Esophagus muscularis mucosa (tissue), 4 donors: Measurements from ENCODE around the gene CFAP99. TPM values are rescaled to one million over a fixed set of nuclear protein-coding genes. Genes with fewer than 3 reads are reported as not detected.

Source experiments
- DNase-seq: peaks from one replicate; pipeline ENCODE4 v3.0.0-alpha.2; 2017; ENCODE audit errors: extremely low spot score
- H3K27ac ChIP-seq, 4 donors: fragments of 200-600 bp; sonication (generic); replicated peaks in 1 of 4; 1 replicate in 3 of 4; 2 replicates in 1 of 4; pipeline ENCODE4 v1.5.1; 2016 to 2019; ENCODE audit warnings: mild to moderate bottlenecking in 1 of 4
- H3K27me3 ChIP-seq, 4 donors: fragments of 200-600 bp; sonication (generic); one replicate each; pipeline versions ENCODE4 v1.5.1 to v1.6.0; 2016 to 2019
- H3K36me3 ChIP-seq, 4 donors: fragments of 200-600 bp; sonication (generic); one replicate each; pipeline ENCODE4 v1.5.1; 2016 to 2019
- H3K4me1 ChIP-seq, 4 donors: fragments of 200-600 bp; sonication (generic); one replicate each; pipeline ENCODE4 v1.5.1; 2016 to 2019
- H3K4me3 ChIP-seq, 4 donors: fragments of 200-600 bp; sonication (generic); 1 replicate in 2 of 4; 2 replicates in 2 of 4; pipeline ENCODE4 v1.5.1; 2016 to 2019; ENCODE audit warnings: mild to moderate bottlenecking in 4 of 4, moderate library complexity in 1 of 4
- H3K9me3 ChIP-seq, 4 donors: fragments of 200-600 bp; sonication (generic); 1 replicate in 3 of 4; 2 replicates in 1 of 4; pipeline ENCODE4 v1.5.1; 2016 to 2019
- EP300 ChIP-seq: sonication (generic); formaldehyde crosslinking; IDR thresholded peaks from one replicate; pipeline ENCODE4 v1.6.1; 2017; ENCODE audit warnings: antibody characterized with exemption
- POLR2A ChIP-seq: fragments of 450-650 bp; IDR thresholded peaks from one replicate; pipeline ENCODE4 v1.6.1; 2017; ENCODE audit warnings: antibody characterized with exemption, moderate library complexity, mild to moderate bottlenecking, low read depth
- POLR2AphosphoS5 ChIP-seq, 2 donors: sonication (generic); formaldehyde crosslinking; IDR thresholded peaks; one replicate each; pipeline ENCODE4 v1.6.1; 2017; ENCODE audit warnings: antibody characterized with exemption in 2 of 2
- WGBS: methylation state at CpG from one replicate; pipeline ENCODE4 v1.1.5; 2018; 5-methylcytosine and 5-hydroxymethylcytosine counted together
- intact Hi-C: fragments of 100-400 bp; cut with DNase I; formaldehyde crosslinking; loops from one replicate; pipeline ENCODE4 v1.15.1; 2023
- total RNA-seq, 4 donors: library from RNA; depleted of rRNA; stranded (reverse); fragments of >200 nt; gene quantifications; one replicate each; pipeline versions ENCODE4 v1.1.0 to v1.2.1, GENCODE V29; 2016
- TF ChIP-seq, protein P1 (sequence below), 3 experiments: fragments of 200-600 bp in 2 of 3; fragments of 450-650 bp in 1 of 3; sonication (generic) in 2 of 3; IDR thresholded peaks; one replicate each; pipeline ENCODE4 v1.5.1; 2017 to 2019; ENCODE audit warnings: antibody characterized with exemption in 3 of 3, mild to moderate bottlenecking in 2 of 3, moderate library complexity in 1 of 3

Gene CFAP99
- total RNA-seq, 4 donors from 2014 or later: 1.5 TPM; not detected in 3

- Histone ChIP-seq H3K9me3 (no peaks in the 10 kb centered on the region), H3K4me1 (peaks cover 7 to 13% (median 11%) of the 10 kb centered on the region in 4 donors), H3K27ac (no peak overlapping the region), H3K4me3 (no peak overlapping the region), H3K27me3 (peaks cover 0 to 68% (median 10%) of the 10 kb centered on the region in 4 donors), H3K36me3 (no peaks in the 10 kb centered on the region)
- intact Hi-C loops: no loop called here
- no peak for TF ChIP-seq EP300
- TF ChIP-seq, protein P1, sequence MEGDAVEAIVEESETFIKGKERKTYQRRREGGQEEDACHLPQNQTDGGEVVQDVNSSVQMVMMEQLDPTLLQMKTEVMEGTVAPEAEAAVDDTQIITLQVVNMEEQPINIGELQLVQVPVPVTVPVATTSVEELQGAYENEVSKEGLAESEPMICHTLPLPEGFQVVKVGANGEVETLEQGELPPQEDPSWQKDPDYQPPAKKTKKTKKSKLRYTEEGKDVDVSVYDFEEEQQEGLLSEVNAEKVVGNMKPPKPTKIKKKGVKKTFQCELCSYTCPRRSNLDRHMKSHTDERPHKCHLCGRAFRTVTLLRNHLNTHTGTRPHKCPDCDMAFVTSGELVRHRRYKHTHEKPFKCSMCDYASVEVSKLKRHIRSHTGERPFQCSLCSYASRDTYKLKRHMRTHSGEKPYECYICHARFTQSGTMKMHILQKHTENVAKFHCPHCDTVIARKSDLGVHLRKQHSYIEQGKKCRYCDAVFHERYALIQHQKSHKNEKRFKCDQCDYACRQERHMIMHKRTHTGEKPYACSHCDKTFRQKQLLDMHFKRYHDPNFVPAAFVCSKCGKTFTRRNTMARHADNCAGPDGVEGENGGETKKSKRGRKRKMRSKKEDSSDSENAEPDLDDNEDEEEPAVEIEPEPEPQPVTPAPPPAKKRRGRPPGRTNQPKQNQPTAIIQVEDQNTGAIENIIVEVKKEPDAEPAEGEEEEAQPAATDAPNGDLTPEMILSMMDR (IDR thresholded peaks at IDR 0.05): no peak
- no peak for TF ChIP-seq POLR2AphosphoS5 (IDR thresholded peaks at IDR 0.05)
- TF ChIP-seq POLR2A: no peak
- DNase-seq: no peak
- WGBS: no CpG with 5 or more reads among the region's 4 CpGs
These were observed 4.3 kb downstream of the CFAP99 start for GRCh38 chr4:2423066-2423465.

GRCh38 chr4:2423695-2424094 is 4.9 kb downstream of the CFAP99 start:
- Histone ChIP-seq H3K4me1 (peaks cover 7 to 12% (median 10%) of the 10 kb centered on the region in 4 donors), H3K27me3 (peaks cover 0 to 67% (median 10%) of the 10 kb centered on the region in 4 donors), H3K27ac (no peak overlapping the region), H3K36me3 (no peaks in the 10 kb centered on the region), H3K4me3 (no peak overlapping the region), H3K9me3 (no peaks in the 10 kb centered on the region)
- TF ChIP-seq POLR2A (no peak), EP300 (no peak), POLR2AphosphoS5 (IDR thresholded peaks at IDR 0.05) (no peak)
- TF ChIP-seq, protein P1 (IDR thresholded peaks at IDR 0.05): no peak
- intact Hi-C loops: no loop called here
- 90% methylated on average over 2 of the region's 10 CpGs for WGBS
- DNase-seq: no peak

DNA sequence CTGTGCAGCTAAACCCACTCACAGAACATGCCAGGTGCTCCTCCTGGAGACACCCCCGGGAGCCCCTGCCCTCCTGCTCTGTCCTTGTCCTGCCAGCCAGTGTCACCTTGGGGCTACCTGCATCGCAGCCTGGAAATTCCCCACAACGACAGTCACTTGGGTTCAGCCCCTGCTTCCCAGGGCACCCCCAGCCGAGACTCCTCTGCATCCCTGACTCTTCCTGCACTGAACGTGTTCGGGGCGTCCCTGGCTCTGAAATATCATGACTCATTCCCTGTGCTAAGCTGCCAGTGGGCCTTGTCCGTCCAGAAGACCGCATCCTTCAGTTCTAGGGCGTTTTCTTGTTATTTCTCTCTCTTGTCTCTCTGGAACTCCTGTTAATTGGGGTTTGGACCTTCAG is 5.8 kb downstream of the CFAP99 start:
- Histone ChIP-seq H3K27ac (no peak overlapping the region), H3K4me3 (no peak overlapping the region), H3K27me3 (peaks cover 0 to 64% (median 10%) of the 10 kb centered on the region in 4 donors), H3K4me1 (peaks cover 0 to 3% (median 1%) of the 10 kb centered on the region in 4 donors), H3K9me3 (no peaks in the 10 kb centered on the region), H3K36me3 (no peaks in the 10 kb centered on the region)
- DNase-seq: no peak
- intact Hi-C loops: no loop called here
- 71% methylated on average over 9 of the region's 10 CpGs for WGBS
- no peak for TF ChIP-seq POLR2AphosphoS5 (IDR thresholded peaks at IDR 0.05)
- TF ChIP-seq EP300: no peak
- TF ChIP-seq, protein P1 (IDR thresholded peaks at IDR 0.05): no peak
- TF ChIP-seq POLR2A: no peak

GRCh38 chr4:2425386-2426068 is 6.8 kb downstream of the CFAP99 start:
- no peak for DNase-seq
- H3K4me3 ChIP-seq: no peak overlapping the region
- no peaks in the 10 kb centered on the region for H3K4me1 ChIP-seq
- intact Hi-C loops: no loop called here
- peaks cover 0 to 3% (median 0%) of the 10 kb centered on the region in 4 donors for H3K9me3 ChIP-seq
- no peaks in the 10 kb centered on the region for H3K36me3 ChIP-seq
- WGBS: 90% methylated on average over 9 of the region's 13 CpGs
- no peak overlapping the region for H3K27ac ChIP-seq
- TF ChIP-seq POLR2AphosphoS5 (IDR thresholded peaks at IDR 0.05): no peak
- no peak for TF ChIP-seq POLR2A
- no peak for TF ChIP-seq EP300
- TF ChIP-seq, protein P1 (IDR thresholded peaks at IDR 0.05): no peak
- H3K27me3 ChIP-seq: peaks cover 0 to 56% (median 10%) of the 10 kb centered on the region in 4 donors

DNA sequence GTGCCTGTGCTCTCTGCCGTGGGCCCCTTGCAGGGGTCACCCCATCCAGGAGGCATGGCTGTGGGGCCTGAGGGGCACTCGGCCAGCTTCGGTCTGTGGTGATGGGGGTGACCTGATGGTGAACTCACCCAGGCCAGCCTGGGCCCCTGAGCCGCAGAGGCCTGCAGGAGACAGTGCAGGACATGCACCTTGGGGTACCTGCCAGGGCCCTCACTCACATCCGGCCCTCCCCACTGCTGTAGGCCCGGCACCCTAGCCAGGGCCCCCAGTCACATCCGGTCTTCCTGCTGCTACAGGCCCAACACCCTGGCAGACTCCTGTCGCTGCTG is 7.3 kb downstream of the CFAP99 start:
- TF ChIP-seq POLR2AphosphoS5 (IDR thresholded peaks at IDR 0.05) (no peak), EP300 (no peak), POLR2A (no peak)
- TF ChIP-seq, protein P1 (IDR thresholded peaks at IDR 0.05): no peak
- DNase-seq: no peak

More for the DNA sequence above, 7.3 kb downstream of the CFAP99 start:
- Histone ChIP-seq H3K36me3 (no peaks in the 10 kb centered on the region), H3K4me1 (no peaks in the 10 kb centered on the region), H3K4me3 (no peak overlapping the region), H3K9me3 (peaks cover 0 to 3% (median 0%) of the 10 kb centered on the region in 4 donors), H3K27ac (no peak overlapping the region), H3K27me3 (peaks cover 0 to 51% (median 10%) of the 10 kb centered on the region in 4 donors)
- no CpG with 5 or more reads among the region's 8 CpGs for WGBS
- intact Hi-C loops: no loop called here
